ENCODE measurements around the gene SRD5A3. TPM values are rescaled to one million over a fixed set of nuclear protein-coding genes. Genes with fewer than 3 reads are reported as not detected.

Gene SRD5A3
- total and polyA plus RNA-seq, 9 of the 15 experiments (the other 6 are each of a cell fraction or from before 2014, with no cell fraction given) = 2.5 to 37.0 (median 13.3) TPM

DNA sequence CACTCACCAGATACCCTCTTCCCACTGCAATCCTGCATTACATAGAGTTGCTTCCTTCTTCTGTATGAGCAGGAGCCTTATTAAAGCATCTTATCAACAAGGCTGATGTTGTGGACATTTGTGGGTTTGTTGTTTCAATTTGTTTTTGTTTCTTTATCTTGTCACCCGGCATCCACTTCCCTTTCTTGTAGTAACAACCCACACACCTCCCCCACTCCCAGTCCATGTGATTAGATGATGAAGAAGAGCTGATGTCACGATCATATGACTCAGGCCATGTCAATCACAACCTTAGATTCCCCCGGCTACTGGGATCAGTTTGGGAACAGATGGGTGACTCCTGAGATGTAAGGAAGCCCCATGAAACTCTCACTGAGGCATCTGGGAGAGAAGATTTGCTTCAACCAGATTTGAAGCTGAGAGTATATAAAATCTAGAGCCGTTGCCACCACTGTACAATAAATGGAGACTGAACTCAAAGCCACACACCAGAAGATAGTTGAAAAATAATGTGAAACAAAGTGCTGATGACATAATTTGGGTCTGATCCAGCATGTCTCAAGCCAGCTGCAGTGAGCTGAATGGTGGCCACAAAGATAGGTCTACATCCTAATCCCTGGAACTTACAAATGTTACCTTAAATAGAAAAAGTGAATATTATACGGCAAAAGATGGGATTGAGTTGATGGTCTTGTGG, 34.1 kb upstream of the SRD5A3 start (continued):
- no peak for TF ChIP-seq TCFL5 (CRISPR knock-in tag; conservative IDR thresholded peaks at IDR 0.05)
- no peak for TF ChIP-seq KDM4B (IDR thresholded peaks at IDR 0.05; ENCODE audit: borderline replicate concordance in 2 of 2, low read depth in 1 of 2)
- peak in 1 of 2 experiments; percentile 50; a peak in 2 of 4 replicates for TF ChIP-seq FOXA3 (CRISPR knock-in tag; conservative IDR thresholded peaks at IDR 0.05 in 1 of 2, IDR thresholded peaks at IDR 0.05 in 1 of 2)
- TF ChIP-seq, protein P1, sequence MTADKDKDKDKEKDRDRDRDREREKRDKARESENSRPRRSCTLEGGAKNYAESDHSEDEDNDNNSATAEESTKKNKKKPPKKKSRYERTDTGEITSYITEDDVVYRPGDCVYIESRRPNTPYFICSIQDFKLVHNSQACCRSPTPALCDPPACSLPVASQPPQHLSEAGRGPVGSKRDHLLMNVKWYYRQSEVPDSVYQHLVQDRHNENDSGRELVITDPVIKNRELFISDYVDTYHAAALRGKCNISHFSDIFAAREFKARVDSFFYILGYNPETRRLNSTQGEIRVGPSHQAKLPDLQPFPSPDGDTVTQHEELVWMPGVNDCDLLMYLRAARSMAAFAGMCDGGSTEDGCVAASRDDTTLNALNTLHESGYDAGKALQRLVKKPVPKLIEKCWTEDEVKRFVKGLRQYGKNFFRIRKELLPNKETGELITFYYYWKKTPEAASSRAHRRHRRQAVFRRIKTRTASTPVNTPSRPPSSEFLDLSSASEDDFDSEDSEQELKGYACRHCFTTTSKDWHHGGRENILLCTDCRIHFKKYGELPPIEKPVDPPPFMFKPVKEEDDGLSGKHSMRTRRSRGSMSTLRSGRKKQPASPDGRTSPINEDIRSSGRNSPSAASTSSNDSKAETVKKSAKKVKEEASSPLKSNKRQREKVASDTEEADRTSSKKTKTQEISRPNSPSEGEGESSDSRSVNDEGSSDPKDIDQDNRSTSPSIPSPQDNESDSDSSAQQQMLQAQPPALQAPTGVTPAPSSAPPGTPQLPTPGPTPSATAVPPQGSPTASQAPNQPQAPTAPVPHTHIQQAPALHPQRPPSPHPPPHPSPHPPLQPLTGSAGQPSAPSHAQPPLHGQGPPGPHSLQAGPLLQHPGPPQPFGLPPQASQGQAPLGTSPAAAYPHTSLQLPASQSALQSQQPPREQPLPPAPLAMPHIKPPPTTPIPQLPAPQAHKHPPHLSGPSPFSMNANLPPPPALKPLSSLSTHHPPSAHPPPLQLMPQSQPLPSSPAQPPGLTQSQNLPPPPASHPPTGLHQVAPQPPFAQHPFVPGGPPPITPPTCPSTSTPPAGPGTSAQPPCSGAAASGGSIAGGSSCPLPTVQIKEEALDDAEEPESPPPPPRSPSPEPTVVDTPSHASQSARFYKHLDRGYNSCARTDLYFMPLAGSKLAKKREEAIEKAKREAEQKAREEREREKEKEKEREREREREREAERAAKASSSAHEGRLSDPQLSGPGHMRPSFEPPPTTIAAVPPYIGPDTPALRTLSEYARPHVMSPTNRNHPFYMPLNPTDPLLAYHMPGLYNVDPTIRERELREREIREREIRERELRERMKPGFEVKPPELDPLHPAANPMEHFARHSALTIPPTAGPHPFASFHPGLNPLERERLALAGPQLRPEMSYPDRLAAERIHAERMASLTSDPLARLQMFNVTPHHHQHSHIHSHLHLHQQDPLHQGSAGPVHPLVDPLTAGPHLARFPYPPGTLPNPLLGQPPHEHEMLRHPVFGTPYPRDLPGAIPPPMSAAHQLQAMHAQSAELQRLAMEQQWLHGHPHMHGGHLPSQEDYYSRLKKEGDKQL (CRISPR knock-in tag; IDR thresholded peaks at IDR 0.05; ENCODE audit: borderline replicate concordance) = no peak
- no peak for TF ChIP-seq NFE2L1 (tag; IDR thresholded peaks at IDR 0.05; ENCODE audit: borderline replicate concordance, low read depth)
- no peak for TF ChIP-seq SFPQ (IDR thresholded peaks at IDR 0.05; ENCODE audit: low read depth, low read length)
- no peak for TF ChIP-seq ID3 (CRISPR knock-in tag; IDR thresholded peaks at IDR 0.05)
- TF ChIP-seq ID3 (tag; IDR thresholded peaks at IDR 0.05) = no peak
- TF ChIP-seq HSF4 (CRISPR knock-in tag; IDR thresholded peaks at IDR 0.05; ENCODE audit: borderline replicate concordance) = no peak
- TF ChIP-seq, protein P2, sequence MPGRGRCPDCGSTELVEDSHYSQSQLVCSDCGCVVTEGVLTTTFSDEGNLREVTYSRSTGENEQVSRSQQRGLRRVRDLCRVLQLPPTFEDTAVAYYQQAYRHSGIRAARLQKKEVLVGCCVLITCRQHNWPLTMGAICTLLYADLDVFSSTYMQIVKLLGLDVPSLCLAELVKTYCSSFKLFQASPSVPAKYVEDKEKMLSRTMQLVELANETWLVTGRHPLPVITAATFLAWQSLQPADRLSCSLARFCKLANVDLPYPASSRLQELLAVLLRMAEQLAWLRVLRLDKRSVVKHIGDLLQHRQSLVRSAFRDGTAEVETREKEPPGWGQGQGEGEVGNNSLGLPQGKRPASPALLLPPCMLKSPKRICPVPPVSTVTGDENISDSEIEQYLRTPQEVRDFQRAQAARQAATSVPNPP (IDR thresholded peaks at IDR 0.05; ENCODE audit: borderline replicate concordance, insufficient read depth, insufficient read length) = no peak
- TF ChIP-seq ZNF644 (tag; IDR thresholded peaks at IDR 0.05; ENCODE audit: low read depth) = no peak
- peak; percentile 37; the same call in 1 of the 2 replicates for TF ChIP-seq ELF2 (CRISPR knock-in tag; IDR thresholded peaks at IDR 0.05)
- no peak for TF ChIP-seq ZBTB33 (CRISPR knock-in tag; IDR thresholded peaks at IDR 0.05)
